ENCODE results near the gene TIGD7. TPM values are rescaled to one million over a fixed set of nuclear protein-coding genes. Genes with fewer than 3 reads are reported as not detected.

TIGD7 gene
- total RNA-seq, 1 experiment from 2014 or later, result 5.5 TPM

GRCh38 chr16:3295209-3295608, 10.0 kb downstream of the TIGD7 start:
- TF ChIP-seq EZH2 (IDR thresholded peaks at IDR 0.05; ENCODE audit: low read length, unreplicated experiment) (no peak), EZH2phosphoT487 (IDR thresholded peaks at IDR 0.05; ENCODE audit: borderline replicate concordance, low read length) (no peak), CTCF (conservative IDR thresholded peaks at IDR 0.05; ENCODE audit: low read depth, low read length) (no peak)
- Histone ChIP-seq H3K4me2 (ENCODE audit: low read length) (no peak overlapping the region), H3F3A (ENCODE audit: low read length, unreplicated experiment) (no peaks in the 10 kb centered on the region), H3K27me3 (ENCODE audit: low read length) (no peaks in the 10 kb centered on the region), H2AFZ (ENCODE audit: low read length) (no peak overlapping the region), H3K9me2 (replicated peaks; ENCODE audit: low read length) (no peaks in the 10 kb centered on the region), H3K9me3 (ENCODE audit: low read length) (peaks cover 3% of the 10 kb centered on the region), H3K9ac (ENCODE audit: low read length) (no peak overlapping the region), H3K27ac (ENCODE audit: low read length) (no peak overlapping the region), H4K20me1 (ENCODE audit: low read length) (no peaks in the 10 kb centered on the region), H3K4me3 (ENCODE audit: low read length) (no peak overlapping the region), H3K79me2 (ENCODE audit: low read length) (peaks cover 12% of the 10 kb centered on the region; the same call in 1 of the 2 replicates), H3K36me3 (ENCODE audit: low read depth, low read length) (peaks cover 38% of the 10 kb centered on the region), H3K4me1 (ENCODE audit: insufficient read depth, low read length) (no peaks in the 10 kb centered on the region)
- no peak for DNase-seq
- ChIA-PET CTCF (no interaction called here), POLR2A (ENCODE audit: unreplicated experiment) (no interaction called here)
- intact Hi-C loops (cut with micrococcal nuclease), result no loop called here
- BruUV-seq (replicated peaks), result no TSS peak
- ATAC-seq, result no peak

GRCh38 chr16:3292604-3293003, 12.6 kb downstream of the TIGD7 start:
- CTCF ChIA-PET, result no interaction called here
- BruUV-seq (replicated peaks), result no TSS peak
- intact Hi-C loops (cut with micrococcal nuclease), result no loop called here

More at GRCh38 chr16:3292604-3293003, 12.6 kb downstream of the TIGD7 start:
- TF ChIP-seq CTCF (conservative IDR thresholded peaks at IDR 0.05; ENCODE audit: low read depth, low read length), result no peak
- TF ChIP-seq EZH2phosphoT487 (IDR thresholded peaks at IDR 0.05; ENCODE audit: borderline replicate concordance, low read length), result no peak
- TF ChIP-seq EZH2 (IDR thresholded peaks at IDR 0.05; ENCODE audit: low read length, unreplicated experiment), result no peak
- no peaks in the 10 kb centered on the region for H3F3A ChIP-seq (ENCODE audit: low read length, unreplicated experiment)
- H3K79me2 ChIP-seq (ENCODE audit: low read length), result peaks cover 32% of the 10 kb centered on the region; the same call in 1 of the 2 replicates
- ATAC-seq (no peak), DNase-seq (peak; percentile 20)
- H3K27ac ChIP-seq (ENCODE audit: low read length), result no peak overlapping the region
- no peaks in the 10 kb centered on the region for H3K4me1 ChIP-seq (ENCODE audit: insufficient read depth, low read length)
- no peaks in the 10 kb centered on the region for H3K9me2 ChIP-seq (replicated peaks; ENCODE audit: low read length)
- H3K4me3 ChIP-seq (ENCODE audit: low read length), result no peak overlapping the region
- H3K9ac ChIP-seq (ENCODE audit: low read length), result no peak overlapping the region
- H4K20me1 ChIP-seq (ENCODE audit: low read length), result no peaks in the 10 kb centered on the region
- no peaks in the 10 kb centered on the region for H3K27me3 ChIP-seq (ENCODE audit: low read length)
- H3K4me2 ChIP-seq (ENCODE audit: low read length), result no peak overlapping the region
- H3K9me3 ChIP-seq (ENCODE audit: low read length), result peaks cover 12% of the 10 kb centered on the region
- POLR2A ChIA-PET (ENCODE audit: unreplicated experiment), result no interaction called here
- no peak overlapping the region for H2AFZ ChIP-seq (ENCODE audit: low read length)
- peaks cover 56% of the 10 kb centered on the region for H3K36me3 ChIP-seq (ENCODE audit: low read depth, low read length)
